GM06990 (cell line): ENCODE results near the gene VARS2.

Source experiments
- DNase-seq: peaks from one replicate; pipeline ENCODE4 v3.0.0-alpha.2; 2011; ENCODE audit not compliant: insufficient read length; ENCODE audit errors: extremely low read depth
- H3K27me3 ChIP-seq: replicated peaks from 2 replicates; pipeline ENCODE4 v1.6.0; 2011; ENCODE audit warnings: low read length; ENCODE audit not compliant: control insufficient read depth, insufficient read depth
- H3K36me3 ChIP-seq: 2 replicates; pipeline ENCODE4 v1.5.1; 2011; ENCODE audit warnings: low read length; ENCODE audit not compliant: control insufficient read depth, insufficient read depth
- H3K4me3 ChIP-seq: replicated peaks from 2 replicates; pipeline ENCODE4 v1.5.1; 2011; ENCODE audit warnings: low read depth, mild to moderate bottlenecking, control low read depth, low read length
- CTCF ChIP-seq: IDR thresholded peaks from 2 replicates; pipeline ENCODE4 v1.5.1; 2011; ENCODE audit warnings: low read length, control low read depth, mild to moderate bottlenecking, inconsistent platforms; ENCODE audit not compliant: insufficient read depth, poor library complexity, severe bottlenecking

The VARS2 gene

GRCh38 chr6:30960907-30961673 lies 47.1 kb downstream of the VARS2 start:
- DNase-seq: no peak
- H3K4me3 ChIP-seq: no peak overlapping the region
- no peaks in the 10 kb centered on the region for H3K27me3 ChIP-seq
- no peaks in the 10 kb centered on the region for H3K36me3 ChIP-seq
- TF ChIP-seq CTCF: no peak

GRCh38 chr6:30962716-30963115 lies 48.7 kb downstream of the VARS2 start:
- no peaks in the 10 kb centered on the region for H3K36me3 ChIP-seq
- H3K27me3 ChIP-seq: no peaks in the 10 kb centered on the region
- H3K4me3 ChIP-seq: no peak overlapping the region
- TF ChIP-seq CTCF: no peak
- no peak for DNase-seq

- H3K36me3 ChIP-seq: no peaks in the 10 kb centered on the region
- DNase-seq: no peak
- H3K4me3 ChIP-seq: no peak overlapping the region
- no peaks in the 10 kb centered on the region for H3K27me3 ChIP-seq
- TF ChIP-seq CTCF: no peak
Observed at GRCh38 chr6:30963641-30964040, 49.6 kb downstream of the VARS2 start.

GRCh38 chr6:30964075-30964474 lies 50.0 kb downstream of the VARS2 start:
- Histone ChIP-seq H3K36me3 (no peaks in the 10 kb centered on the region), H3K4me3 (no peak overlapping the region), H3K27me3 (no peaks in the 10 kb centered on the region)
- no peak for TF ChIP-seq CTCF
- no peak for DNase-seq

- TF ChIP-seq CTCF: no peak
- Histone ChIP-seq H3K4me3 (no peak overlapping the region), H3K36me3 (no peaks in the 10 kb centered on the region), H3K27me3 (no peaks in the 10 kb centered on the region)
- DNase-seq: no peak
Observed at GRCh38 chr6:30965140-30965601, 51.1 kb downstream of the VARS2 start.
